HG02970 (cell line): ENCODE data around the gene CAB39L.

Experiments
- ATAC-seq: cut with Tn5 transposase; IDR thresholded peaks from one replicate; pipeline ENCODE4 v1.9.1; 2021; ENCODE audit warnings: mild to moderate bottlenecking, moderate library complexity, moderate number of reproducible peaks; ENCODE audit not compliant: unreplicated experiment, low FRiP score

The CAB39L gene

DNA sequence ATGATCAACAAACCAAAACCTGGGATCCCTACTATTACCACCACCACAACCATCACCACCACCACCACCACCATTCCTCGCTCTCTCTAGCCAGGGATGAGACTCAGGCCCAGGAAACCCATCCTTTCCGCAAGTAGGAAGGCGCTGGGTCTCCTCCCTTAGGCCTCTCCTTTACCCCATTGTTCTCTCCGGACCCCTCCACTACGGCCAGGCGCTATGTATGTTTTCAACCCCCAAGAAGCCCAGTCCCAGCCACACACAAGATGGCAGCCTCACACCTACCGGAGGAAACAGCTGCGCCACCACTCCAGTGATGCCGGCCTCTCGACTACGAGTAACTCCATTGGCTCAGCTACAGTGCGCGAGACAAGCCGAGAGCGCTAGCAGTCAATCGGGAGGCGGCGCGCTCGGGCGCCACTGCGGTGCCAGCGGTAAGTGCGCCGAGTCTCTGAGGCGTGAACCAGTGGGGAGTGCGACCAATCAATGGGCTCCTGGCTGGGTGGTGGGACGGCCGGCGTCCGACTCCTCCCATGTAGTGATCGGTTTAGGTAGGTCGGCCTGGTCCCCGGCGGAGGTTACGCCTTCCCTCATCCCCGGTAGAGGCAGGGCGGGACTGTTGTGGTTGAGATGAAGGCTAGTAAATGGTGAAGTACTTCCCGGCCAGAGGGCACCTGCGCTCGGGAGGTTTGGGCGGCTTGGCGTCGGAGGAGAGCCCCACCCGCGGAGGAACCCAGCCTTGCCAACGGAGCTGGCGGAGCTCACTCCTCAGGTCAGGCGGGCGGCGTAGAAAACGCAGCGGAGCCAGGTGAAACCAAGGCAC, at the start of gene CAB39L, which contains the start of gene SETDB2:
Gene CAB39L (minus strand): TSS at position 361 of the 820 bp plus-strand sequence. CDS start 61,154 bp downstream, outside the sequence.
Gene SETDB2 (plus strand): TSS at position 571 of the 820 bp plus-strand sequence. CDS start 7,620 bp downstream, outside the sequence.
- peak; percentile 92 for ATAC-seq

DNA sequence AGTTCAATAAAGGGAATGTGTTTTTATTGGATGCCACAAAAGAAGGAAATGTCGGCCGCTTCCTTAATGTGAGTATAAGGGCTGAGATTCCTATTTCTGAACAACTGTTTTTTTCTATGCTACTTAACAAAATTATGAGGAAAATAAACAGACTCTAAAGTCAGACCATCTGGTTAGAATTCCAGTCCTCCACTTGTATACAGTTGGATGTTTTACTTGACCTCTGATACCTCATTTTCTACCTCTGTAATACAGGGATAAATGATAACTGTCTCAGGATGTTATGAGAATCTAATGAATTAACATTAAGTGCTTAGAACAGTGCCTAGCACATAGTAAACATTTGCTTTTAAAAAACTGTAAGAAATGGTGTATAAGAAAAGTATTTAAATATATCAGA, 44.7 kb upstream of the CAB39L start:
- no peak for ATAC-seq

DNA sequence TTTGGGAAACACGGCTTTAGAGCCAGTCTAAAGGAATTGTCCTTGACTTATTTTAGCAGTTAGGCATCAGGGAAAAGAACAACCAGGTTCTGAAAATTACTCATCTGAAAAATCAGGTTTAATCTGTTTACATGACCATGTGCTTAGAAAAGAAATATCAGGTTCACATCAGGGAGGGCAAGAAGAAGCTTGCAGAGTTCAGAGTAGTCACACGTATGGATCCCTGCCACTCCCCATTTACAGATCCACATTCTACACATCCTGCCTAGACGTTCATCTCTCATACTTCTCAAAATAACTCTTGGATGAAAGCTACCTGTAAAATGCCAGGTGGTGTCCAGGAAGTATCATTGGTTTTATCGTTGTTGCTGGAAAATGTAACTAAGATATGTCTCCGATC, 37.9 kb upstream of the CAB39L start:
- no peak for ATAC-seq

DNA sequence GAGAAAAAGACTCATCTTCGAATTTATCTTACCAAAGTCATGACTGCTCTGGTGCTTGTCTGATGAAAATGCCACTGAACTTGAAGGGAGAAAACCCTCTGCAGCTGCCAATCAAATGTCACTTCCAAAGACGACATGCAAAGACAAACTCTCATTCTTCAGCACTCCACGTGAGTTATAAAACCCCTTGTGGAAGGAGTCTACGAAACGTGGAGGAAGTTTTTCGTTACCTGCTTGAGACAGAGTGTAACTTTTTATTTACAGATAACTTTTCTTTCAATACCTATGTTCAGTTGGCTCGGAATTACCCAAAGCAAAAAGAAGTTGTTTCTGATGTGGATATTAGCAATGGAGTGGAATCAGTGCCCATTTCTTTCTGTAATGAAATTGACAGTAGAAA, 32.7 kb upstream of the CAB39L start:
- no peak for ATAC-seq

DNA sequence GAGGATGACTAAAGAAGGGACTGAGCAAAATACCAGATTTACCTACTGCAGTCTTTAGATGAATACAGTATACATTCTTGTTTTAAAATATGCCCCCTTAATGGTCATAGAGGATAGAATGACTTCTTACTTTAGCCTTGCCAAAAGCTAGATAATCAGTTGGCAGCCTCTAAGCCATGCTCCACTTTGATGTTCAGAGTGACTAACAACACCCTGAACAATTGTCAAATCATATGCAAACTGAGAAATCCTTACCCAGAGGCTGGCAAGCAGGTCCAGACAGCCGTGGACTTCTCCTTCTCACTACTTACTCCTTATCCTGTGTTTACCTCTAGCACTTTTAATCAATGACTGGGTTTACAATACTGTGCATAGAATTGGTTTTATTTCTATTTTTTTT, 28.3 kb upstream of the CAB39L start:
- no peak for ATAC-seq

DNA sequence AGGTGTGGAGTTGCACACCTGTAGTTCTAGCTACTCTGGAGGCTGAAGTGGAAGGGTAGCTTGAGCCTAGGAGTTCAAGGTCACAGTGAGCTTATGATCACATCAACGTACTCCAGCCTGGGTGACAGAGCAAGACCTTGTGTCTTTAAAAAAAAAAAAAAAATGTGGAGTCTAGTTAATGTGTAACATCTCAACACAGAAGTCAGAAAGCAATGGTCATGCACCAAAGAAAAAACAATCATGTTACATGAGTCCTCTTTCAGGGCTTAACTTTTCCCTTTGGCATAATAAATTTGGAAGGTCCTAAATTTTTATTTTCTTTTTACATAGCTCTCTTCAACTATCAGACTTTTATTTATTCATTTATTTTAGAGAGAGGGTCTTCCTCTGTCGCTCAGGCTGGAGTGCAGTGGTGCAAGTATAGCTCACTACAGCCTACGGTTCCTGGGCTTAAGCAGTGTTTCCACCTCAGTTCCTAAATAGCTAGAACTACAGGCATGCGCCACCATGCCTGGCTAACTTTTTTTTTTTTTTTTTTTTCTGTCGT, 22.5 kb upstream of the CAB39L start:
- no peak for ATAC-seq

DNA sequence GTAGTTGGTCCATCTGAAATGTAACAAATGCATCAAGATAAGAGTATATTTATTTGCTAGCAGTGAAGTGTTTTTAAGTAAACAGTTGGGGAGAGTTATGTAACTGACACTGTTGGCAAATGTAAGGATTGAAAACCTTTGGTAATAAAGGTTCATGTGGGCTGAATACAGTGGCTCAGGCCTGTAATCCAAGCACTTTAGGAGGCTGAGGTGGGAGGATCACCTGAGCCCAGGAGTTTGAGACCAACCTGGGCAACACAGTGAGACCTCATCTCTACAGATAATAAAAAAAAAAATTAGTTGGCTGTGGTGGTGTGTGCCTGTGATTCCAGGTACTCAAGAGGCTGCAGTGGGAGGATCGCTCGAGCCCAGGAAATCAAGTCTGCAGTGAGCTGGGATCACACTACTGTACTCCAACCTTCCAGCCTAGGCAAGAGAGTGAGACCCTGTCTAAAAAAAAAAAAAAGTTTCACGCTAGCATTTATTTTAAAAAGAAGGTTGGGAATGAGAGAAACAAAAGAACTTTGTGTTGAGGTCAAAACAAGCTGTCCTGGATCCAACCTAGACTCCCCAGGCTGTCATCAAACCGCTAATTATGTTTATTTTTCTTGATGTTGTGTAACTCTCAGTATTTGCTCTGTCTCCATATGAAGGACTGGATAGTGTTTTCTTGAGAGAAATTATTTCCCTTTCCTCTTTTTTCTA, 20.9 kb upstream of the CAB39L start:
- no peak for ATAC-seq

DNA sequence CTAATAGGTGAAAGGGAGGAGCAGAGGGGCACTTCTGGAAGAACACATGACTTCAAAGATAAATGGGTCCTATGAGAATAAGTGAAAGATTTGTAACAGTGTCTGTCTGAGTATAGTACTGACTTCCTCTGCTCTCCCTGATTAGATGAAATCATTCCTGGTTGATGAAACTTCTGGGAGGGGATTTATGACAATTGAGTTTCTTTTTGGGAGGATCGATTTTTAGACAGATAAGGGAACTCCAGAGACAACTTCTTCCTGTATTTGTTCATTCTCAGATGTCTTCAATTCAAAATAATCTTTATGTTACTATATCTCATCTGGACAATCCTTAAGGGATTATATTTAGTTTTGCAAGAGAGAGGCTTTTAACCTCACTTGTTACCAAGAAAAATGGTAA, 20.2 kb upstream of the CAB39L start:
- no peak for ATAC-seq

DNA sequence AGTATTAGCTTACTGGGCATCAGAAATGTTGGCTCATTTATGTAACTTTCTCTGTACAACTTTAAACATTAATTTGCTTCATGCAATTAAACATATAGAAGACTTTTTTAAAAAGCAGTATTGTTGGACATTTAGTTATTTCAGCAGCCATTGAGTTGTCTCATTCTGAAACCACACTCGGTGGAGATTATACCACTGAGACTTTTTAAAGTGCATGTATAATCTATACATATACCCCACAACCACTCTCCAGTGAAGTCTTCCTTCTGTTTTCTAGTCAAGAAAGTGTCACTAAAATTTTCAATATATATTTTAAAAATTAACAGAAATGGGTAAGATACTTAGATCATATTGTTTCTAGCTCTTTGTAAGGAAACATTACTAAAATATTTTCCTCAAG, 15.7 kb upstream of the CAB39L start:
- no peak for ATAC-seq

DNA sequence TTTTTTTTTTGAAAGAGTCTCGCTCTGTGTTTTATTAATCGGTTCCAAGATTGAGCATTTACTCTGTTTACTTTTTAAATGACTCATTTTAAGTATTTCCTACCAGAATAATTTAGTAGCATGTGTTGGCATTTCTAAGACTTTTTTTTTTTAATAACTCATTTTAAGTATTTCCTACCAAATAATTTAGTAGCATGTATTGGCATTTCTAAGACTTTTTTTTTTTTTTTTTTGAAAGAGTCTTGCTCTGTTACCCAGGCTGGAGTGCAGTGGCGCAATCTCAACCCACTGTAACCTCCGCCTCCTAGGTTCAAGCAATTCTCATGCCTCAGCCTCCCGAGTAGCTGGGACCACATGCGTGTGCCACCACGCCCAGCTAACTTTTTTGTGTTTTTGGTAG, 13.4 kb upstream of the CAB39L start:
- ATAC-seq = no peak

DNA sequence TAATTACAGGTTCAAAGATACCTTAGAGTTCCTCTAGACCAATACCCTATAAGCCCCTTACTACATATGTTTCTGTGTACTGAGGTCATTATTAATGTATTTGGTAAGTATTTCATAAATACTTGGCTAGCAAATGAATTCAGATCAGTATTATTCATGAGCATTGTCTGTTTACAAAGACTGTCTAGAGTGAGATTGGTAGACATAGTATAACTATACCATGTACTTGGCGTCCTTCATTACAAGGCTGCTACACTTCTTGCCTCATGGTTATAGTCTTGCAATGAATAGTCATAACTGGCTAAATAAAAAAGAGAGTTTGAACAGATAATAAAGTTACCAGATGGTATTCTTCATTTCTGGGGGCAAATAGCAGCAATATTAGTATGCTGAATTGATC, 12.3 kb upstream of the CAB39L start:
- no peak for ATAC-seq

DNA sequence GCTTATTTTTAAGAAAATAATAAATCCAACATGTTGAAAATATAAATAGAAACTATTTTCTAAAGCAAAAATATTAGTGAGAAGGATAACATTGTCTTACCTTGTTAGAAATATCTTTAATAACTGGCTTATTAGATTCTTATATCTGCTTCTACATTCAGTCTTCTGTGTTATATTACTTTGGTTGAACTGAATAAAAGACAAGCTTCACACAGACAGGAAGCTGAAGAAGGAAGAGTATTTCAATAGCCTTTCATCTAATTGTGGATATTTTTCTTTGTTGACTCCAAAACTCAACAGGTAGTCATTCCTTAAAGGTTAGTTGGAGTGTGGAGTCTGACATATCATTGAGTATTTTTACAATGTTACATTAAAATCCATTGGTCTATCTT, 11.1 kb upstream of the CAB39L start:
- ATAC-seq = peak; percentile 18

DNA sequence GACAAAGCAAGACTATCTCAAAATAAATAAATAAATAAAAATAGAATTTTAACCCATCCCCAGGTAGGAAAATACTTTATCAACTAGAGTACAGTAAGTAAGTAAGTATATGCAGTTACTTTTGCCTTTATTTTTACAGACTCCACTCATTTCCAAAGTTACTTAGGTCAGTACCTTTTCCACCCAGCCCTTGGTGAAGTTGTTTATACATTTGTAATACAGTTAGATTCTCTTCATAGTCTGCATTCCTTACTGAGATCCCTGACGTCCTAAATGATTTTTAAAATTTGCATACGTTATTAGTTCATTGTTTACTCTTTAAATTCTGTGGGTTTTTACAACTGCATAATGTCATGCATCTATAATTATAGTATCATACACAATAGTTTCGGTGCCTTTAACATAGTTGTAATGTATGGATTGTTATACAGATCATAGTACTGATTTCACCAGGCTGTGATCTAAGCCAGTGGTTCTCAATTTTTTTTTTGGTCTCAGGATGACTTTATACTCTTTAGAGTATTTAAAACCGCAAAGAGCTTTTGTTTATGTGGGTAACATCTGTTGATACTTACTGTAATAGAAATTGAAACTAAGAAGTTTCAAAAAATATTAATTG, 10.6 kb upstream of the CAB39L start:
- peak; percentile 78 for ATAC-seq

DNA sequence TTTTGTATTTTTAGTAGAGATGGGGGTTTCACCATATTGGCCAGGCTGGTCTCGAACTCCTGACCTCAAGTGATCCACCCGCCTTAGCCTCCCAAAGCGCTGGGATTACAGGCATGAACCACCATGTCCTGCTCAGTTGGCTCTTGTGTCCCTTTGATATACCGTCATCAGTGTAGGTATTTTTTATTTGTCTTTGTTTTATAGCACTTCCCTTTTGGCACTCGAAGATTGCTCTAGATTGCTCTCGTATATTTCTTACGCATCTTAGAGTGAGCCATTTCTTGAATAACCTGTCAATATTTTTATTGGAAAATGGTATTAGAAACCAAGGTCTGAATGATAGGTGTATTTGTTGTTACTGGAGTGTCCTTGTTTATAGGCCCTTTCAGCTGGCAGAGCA, 9.6 kb upstream of the CAB39L start:
- ATAC-seq = no peak

DNA sequence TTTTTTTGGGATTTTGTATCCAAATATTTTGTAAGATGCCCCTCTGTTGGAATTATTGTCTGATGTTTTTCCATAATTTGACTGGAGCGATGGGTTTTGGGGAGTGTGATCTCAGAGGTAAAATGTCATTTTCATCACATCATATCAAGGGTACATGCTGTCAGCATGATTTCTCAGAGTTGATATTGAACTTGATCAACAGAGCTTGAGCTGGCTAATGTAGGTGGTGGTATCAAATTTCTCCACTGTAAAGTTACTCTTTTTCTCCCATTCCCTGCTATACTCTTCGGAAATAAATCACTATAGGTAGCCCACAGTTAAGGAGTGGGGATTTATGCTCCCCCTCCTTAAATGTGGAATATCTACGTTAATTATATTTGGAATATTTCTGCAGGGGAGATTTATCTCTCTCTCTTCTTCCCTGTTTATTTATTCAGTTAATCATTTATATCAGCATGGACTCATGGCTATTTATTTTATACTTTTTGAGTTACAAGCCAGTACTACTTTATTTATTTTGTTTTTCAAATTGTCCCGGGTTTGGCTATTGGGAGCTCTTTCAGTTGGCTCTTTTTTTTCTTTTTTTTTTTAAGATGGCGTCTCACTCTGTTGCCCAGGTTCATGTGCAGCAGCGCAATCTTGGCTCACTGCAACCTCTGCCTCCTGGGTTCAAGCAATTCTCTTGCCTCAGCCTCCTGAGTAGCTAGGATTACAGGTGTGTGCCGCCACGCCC, 9.0 kb upstream of the CAB39L start:
- no peak for ATAC-seq

DNA sequence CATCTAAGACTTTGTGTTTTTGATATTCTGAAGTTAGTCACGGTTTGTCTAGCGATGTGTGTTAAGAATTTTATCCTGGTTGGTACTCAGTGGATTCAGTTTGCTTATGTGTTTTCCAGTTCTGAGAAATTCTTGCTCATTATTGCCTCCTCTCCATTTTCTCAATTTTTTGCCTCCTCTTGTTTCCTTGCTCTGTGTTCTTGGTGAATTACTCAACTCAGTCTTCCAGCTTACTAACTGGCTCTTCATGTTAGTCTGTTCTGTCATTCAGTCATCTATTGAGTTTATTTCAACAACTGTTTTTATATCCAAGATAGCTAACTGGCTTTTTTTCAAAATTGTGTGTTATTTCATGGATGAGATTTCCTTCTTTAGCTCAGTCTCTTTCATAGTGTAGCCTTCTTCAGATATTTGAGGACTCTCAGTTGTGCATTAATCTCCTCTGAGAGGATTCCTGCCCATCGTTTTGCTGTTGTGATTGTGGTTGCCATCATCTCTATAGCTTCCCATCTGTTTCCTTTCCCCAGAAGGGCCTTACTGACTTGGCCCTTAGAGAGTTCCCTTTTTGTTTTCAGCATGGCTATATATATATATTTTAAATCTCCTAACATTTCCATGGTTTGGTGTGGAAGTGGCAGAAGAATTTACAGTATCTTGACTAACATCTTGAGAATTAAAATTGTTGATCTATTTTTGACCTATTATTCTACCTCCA, 6.4 kb upstream of the CAB39L start:
- no peak for ATAC-seq

DNA sequence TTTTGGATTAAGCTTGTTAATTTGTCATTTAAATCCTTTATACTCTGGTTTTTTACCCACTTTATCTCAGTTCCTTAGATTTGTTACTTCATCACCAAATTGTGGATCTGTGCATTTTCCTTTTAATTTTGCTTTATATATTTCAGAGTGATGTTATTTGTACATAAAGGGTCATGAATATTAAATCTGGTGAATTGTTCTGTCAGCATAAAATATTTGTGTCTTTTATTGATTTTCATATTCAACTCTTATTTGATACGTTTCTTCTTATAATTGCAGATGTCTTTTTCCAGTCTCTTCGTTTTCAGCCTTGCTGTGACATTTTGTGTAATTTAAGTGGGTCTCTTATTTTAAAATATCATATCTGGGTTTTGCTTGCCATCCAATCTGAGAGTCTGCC, 4.9 kb upstream of the CAB39L start:
- no peak for ATAC-seq

DNA sequence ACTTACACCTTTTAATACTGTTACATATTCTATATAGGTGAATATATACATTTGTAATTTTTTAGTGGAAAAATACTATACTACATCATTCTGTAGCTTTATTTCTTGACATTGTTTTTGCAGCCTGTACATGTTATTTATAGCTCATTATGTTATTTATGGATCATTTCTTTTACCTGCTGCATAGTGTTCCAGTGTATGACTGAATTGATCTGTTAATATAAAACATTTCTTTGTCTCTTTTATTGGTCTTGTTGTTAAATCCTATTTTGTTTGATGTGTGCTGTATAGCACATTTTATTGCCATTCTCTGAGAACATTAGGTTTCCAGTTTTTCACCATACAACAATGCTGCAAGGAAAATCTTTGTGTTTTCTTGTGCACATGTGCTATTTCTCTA, 2.6 kb upstream of the CAB39L start:
- ATAC-seq = no peak

DNA sequence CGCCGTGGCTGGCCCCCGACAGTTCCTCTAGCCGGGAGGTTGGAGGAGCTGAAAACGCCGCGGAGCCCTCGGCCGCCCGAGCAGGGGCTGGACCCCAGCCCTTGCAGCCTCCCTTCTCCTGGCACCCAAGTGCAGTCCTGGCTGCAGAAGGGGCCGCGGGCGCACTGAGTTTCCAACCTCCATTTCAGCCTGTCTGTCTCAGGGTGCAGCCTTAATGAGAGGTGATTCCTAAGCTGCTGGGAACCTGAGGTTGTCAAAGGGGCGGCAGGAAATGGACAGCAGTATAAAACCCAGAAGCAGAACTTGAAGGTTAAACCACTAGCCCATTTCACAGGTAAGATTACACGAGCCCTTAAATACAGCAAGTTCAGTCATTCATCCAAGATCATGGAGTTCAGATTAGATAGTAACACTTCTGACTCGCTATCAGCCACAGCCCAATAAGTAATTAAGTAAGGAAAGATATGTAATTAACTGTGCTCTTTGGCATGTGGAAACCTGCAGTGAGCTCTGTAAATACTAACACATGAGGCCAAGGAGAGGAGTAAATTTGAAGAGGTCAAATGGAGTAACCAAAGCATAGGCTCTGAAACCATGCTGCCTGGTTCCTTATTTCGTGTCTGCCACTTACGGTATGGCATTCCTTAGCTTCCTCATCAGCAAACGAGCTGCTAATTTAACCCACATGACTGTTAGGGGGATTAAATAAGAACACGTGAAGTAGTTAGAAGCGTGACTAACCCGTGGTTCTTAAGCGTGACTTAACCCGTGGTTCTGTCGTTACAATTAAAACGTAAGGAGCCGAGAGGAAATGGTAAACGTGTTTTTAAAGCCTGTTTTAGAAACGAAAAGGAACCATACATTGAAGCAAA, 896 bp upstream of the CAB39L start:
- ATAC-seq = peak; percentile 2
